Measurements from ENCODE around the gene SEPSECS. TPM values are rescaled to one million over a fixed set of nuclear protein-coding genes. Genes with fewer than 3 reads are reported as not detected.

SEPSECS gene
- total RNA-seq, 4 donors from 2014 or later, result 3.0 to 7.2 (median 4.4) TPM

- Histone ChIP-seq H3K36me3 (peaks cover 0 to 8% (median 0%) of the 10 kb centered on the region in 3 donors), H3K27me3 (no peaks in the 10 kb centered on the region), H3K4me1 (peaks cover 3 to 30% (median 18%) of the 10 kb centered on the region in 3 donors), H3K27ac (no peak overlapping the region), H3K4me3 (no peak overlapping the region), H3K9me3 (no peaks in the 10 kb centered on the region)
- DNase-seq, result no peak
- no peak for TF ChIP-seq POLR2A (IDR thresholded peaks at IDR 0.05)
- no peak for TF ChIP-seq CTCF (IDR thresholded peaks at IDR 0.05)
- 89 to 95% methylated on average over 1 of the region's 1 CpG for WGBS, 2 donors
- intact Hi-C loops (cut with DNase I), result no loop called here
Measured at GRCh38 chr4:25163196-25163595, 2.9 kb upstream of the SEPSECS start.

GRCh38 chr4:25162566-25162965 is 2.3 kb upstream of the SEPSECS start:
- 44 to 83% methylated on average over 1 of the region's 1 CpG for WGBS, 2 donors

GRCh38 chr4:25161593-25161950 is 1.3 kb upstream of the SEPSECS start:
- peaks cover 3 to 30% (median 18%) of the 10 kb centered on the region in 3 donors for H3K4me1 ChIP-seq
- intact Hi-C loops (cut with DNase I), result no loop called here
- H3K27ac ChIP-seq, result peak overlapping the region; percentile 93 to 97 (median 94)
- H3K9me3 ChIP-seq, result no peaks in the 10 kb centered on the region
- peak overlapping the region; percentile 73 to 95 (median 84) for H3K4me3 ChIP-seq
- peaks cover 0 to 14% (median 0%) of the 10 kb centered on the region in 3 donors for H3K36me3 ChIP-seq
- TF ChIP-seq CTCF (IDR thresholded peaks at IDR 0.05), result no peak
- no peak for DNase-seq
- WGBS, 2 donors, result 12 to 16% methylated on average over 2 of the region's 2 CpGs
- H3K27me3 ChIP-seq, result no peaks in the 10 kb centered on the region

More at GRCh38 chr4:25162566-25162965, 2.3 kb upstream of the SEPSECS start:
- Histone ChIP-seq H3K27me3 (no peaks in the 10 kb centered on the region), H3K4me1 (peaks cover 3 to 30% (median 18%) of the 10 kb centered on the region in 3 donors), H3K27ac (no peak overlapping the region), H3K9me3 (no peaks in the 10 kb centered on the region), H3K36me3 (peaks cover 0 to 8% (median 0%) of the 10 kb centered on the region in 3 donors), H3K4me3 (no peak overlapping the region)
- DNase-seq, result no peak
- intact Hi-C loops (cut with DNase I), result no loop called here
- no peak for TF ChIP-seq POLR2A (IDR thresholded peaks at IDR 0.05)
- no peak for TF ChIP-seq CTCF (IDR thresholded peaks at IDR 0.05)

- TF ChIP-seq POLR2A (IDR thresholded peaks at IDR 0.05), result no peak
- peak in 1 of 6 experiments; percentile 13 for TF ChIP-seq CTCF (IDR thresholded peaks at IDR 0.05)
- intact Hi-C loops (cut with DNase I), result no loop called here
- H3K4me1 ChIP-seq, result peaks cover 3 to 30% (median 18%) of the 10 kb centered on the region in 3 donors
- DNase-seq, result no peak
- peak overlapping the region; percentile 93 to 97 (median 94) for H3K27ac ChIP-seq
- no peaks in the 10 kb centered on the region for H3K9me3 ChIP-seq
- H3K27me3 ChIP-seq, result no peaks in the 10 kb centered on the region
- H3K36me3 ChIP-seq, result peaks cover 0 to 15% (median 0%) of the 10 kb centered on the region in 3 donors
- H3K4me3 ChIP-seq, result peak overlapping the region; percentile 73 to 95 (median 84)
- 3 to 5% methylated on average over 15 to 16 of the region's 16 CpGs for WGBS, 2 donors
Measured at GRCh38 chr4:25160714-25161592, 704 bp upstream of the SEPSECS start.

- Histone ChIP-seq H3K4me1 (peaks cover 3 to 30% (median 18%) of the 10 kb centered on the region in 3 donors), H3K4me3 (no peak overlapping the region), H3K27ac (no peak overlapping the region), H3K36me3 (peaks cover 0 to 28% (median 0%) of the 10 kb centered on the region in 3 donors), H3K9me3 (no peaks in the 10 kb centered on the region), H3K27me3 (no peaks in the 10 kb centered on the region)
- no peak for DNase-seq
- WGBS, 2 donors, result 83 to 86% methylated on average over 7 of the region's 7 CpGs
- TF ChIP-seq CTCF (IDR thresholded peaks at IDR 0.05), result no peak
- no peak for TF ChIP-seq POLR2A (IDR thresholded peaks at IDR 0.05)
- intact Hi-C loops (cut with DNase I), result no loop called here
Measured at GRCh38 chr4:25158817-25159216, 1.4 kb downstream of the SEPSECS start.
